IMR-90 (cell line): ENCODE results near the gene AXIN2. TPM values are rescaled to one million over a fixed set of nuclear protein-coding genes. Genes with fewer than 3 reads are reported as not detected.
A peak's percentile ranks its signal among the peaks of the same experiment; 100 is the strongest.

ENCODE experiments used
- ATAC-seq: fragments of 200-7000 bp; cut with Tn5 transposase; 2 replicates; pipeline ENCODE4 v1.9.1; 2020; ENCODE audit warnings: low read depth, mild to moderate bottlenecking, moderate library complexity
- BruUV-seq: library from RNA; stranded (reverse); fragments of 400-500 nt; replicated peaks from 2 replicates; lab custom pipeline; 2021; lab: Mats Ljungman, UMichigan
- CTCF ChIA-PET: fragments of 300-600 bp; formaldehyde crosslinking; extraction: SDS; loops from one replicate; lab custom pipeline; 2021; ENCODE audit warnings: antibody characterized with exemption; lab: Yijun Ruan, JAX
- POLR2A ChIA-PET: fragments of 300-600 bp; sonication (Branson Sonifier 250); formaldehyde crosslinking; loops from one replicate; lab custom pipeline; 2022; ENCODE audit warnings: antibody characterized with exemption; ENCODE audit not compliant: unreplicated experiment; lab: Charles Lee
- DNase-seq: peaks from one replicate; pipeline ENCODE4 v3.0.0; 2013
- H2AFZ ChIP-seq: replicated peaks from 2 replicates; pipeline ENCODE3; 2013; ENCODE audit warnings: low read length, mild to moderate bottlenecking; ENCODE audit not compliant: poor library complexity
- H2AK5ac ChIP-seq: 2 replicates; pipeline ENCODE4 v1.6.1; 2013; ENCODE audit warnings: low read depth, low read length, inconsistent platforms
- H2AK9ac ChIP-seq: replicated peaks from 2 replicates; pipeline ENCODE3; 2013; ENCODE audit warnings: mild to moderate bottlenecking, low read depth, low read length, moderate library complexity; ENCODE audit not compliant: poor library complexity
- H2BK120ac ChIP-seq: 2 replicates; pipeline ENCODE4 v1.6.1; 2013; ENCODE audit warnings: low read depth, low read length, inconsistent platforms
- H2BK15ac ChIP-seq: 3 replicates; pipeline ENCODE4 v1.6.1; 2013; ENCODE audit warnings: low read depth, low read length, inconsistent platforms
- H2BK20ac ChIP-seq: 2 replicates; pipeline ENCODE4 v1.6.1; 2013; ENCODE audit warnings: low read depth, mild to moderate bottlenecking, inconsistent platforms, low read length, moderate library complexity
- H2BK5ac ChIP-seq: 2 replicates; pipeline ENCODE4 v1.6.1; 2013; ENCODE audit warnings: mild to moderate bottlenecking, low read depth, low read length, inconsistent platforms; ENCODE audit not compliant: poor library complexity, severe bottlenecking
- H3K14ac ChIP-seq: replicated peaks from 2 replicates; pipeline ENCODE4 v1.6.1; 2013; ENCODE audit warnings: low read depth, low read length, inconsistent platforms
- H3K18ac ChIP-seq: 2 replicates; pipeline ENCODE4 v1.6.1; 2013; ENCODE audit warnings: low read depth, low read length, control low read depth
- H3K23ac ChIP-seq: 2 replicates; pipeline ENCODE4 v1.6.1; 2013; ENCODE audit warnings: low read depth, low read length, inconsistent platforms
- H3K27ac ChIP-seq: 2 replicates; pipeline ENCODE4 v1.5.1; 2013; ENCODE audit warnings: mild to moderate bottlenecking, control low read depth, low read length; ENCODE audit not compliant: insufficient read depth
- H3K27me3 ChIP-seq: 2 replicates; pipeline ENCODE4 v1.6.1; 2013; ENCODE audit warnings: low read length; ENCODE audit not compliant: control insufficient read depth, insufficient read depth
- H3K36me3 ChIP-seq: 2 replicates; pipeline ENCODE4 v1.6.1; 2013; ENCODE audit warnings: low read length, mixed read lengths; ENCODE audit not compliant: control insufficient read depth, insufficient read depth
- H3K4ac ChIP-seq: 2 replicates; pipeline ENCODE4 v1.6.1; 2013; ENCODE audit warnings: low read depth, low read length, inconsistent platforms
- H3K4me1 ChIP-seq: 2 replicates; pipeline ENCODE4 v1.6.1; 2013; ENCODE audit warnings: low read length, mixed read lengths; ENCODE audit not compliant: control insufficient read depth, insufficient read depth
- H3K4me2 ChIP-seq: 2 replicates; pipeline ENCODE4 v1.6.1; 2013; ENCODE audit warnings: low read depth, mild to moderate bottlenecking, control low read depth, low read length, moderate library complexity
- H3K4me3 ChIP-seq: 2 replicates; pipeline ENCODE4 v1.5.1; 2013; ENCODE audit warnings: low read depth, mild to moderate bottlenecking, control low read depth, low read length, moderate library complexity; ENCODE audit not compliant: insufficient read depth
- H3K56ac ChIP-seq: 2 replicates; pipeline ENCODE4 v1.6.1; 2013; ENCODE audit warnings: low read length, inconsistent platforms; ENCODE audit not compliant: insufficient read depth; ENCODE audit errors: extremely low read depth
- H3K79me1 ChIP-seq, 2 experiments: 2 replicates each; pipeline ENCODE4 v1.6.1; 2013; ENCODE audit warnings: low read length in 2 of 2, inconsistent platforms in 1 of 2, low read depth in 1 of 2
- H3K9ac ChIP-seq: 2 replicates; pipeline ENCODE4 v1.6.1; 2013; ENCODE audit warnings: low read depth, low read length, control low read depth
- H3K9me1 ChIP-seq: 2 replicates; pipeline ENCODE4 v1.6.1; 2013; ENCODE audit warnings: low read length, inconsistent platforms; ENCODE audit not compliant: insufficient read depth
- H3K9me3 ChIP-seq: 2 replicates; pipeline ENCODE4 v1.6.1; 2013; ENCODE audit warnings: low read length; ENCODE audit not compliant: control insufficient read depth, insufficient read depth
- H4K20me1 ChIP-seq: 2 replicates; pipeline ENCODE4 v1.6.1; 2013; ENCODE audit warnings: low read length, inconsistent platforms; ENCODE audit not compliant: insufficient read depth
- H4K5ac ChIP-seq: 2 replicates; pipeline ENCODE4 v1.6.1; 2013; ENCODE audit warnings: mild to moderate bottlenecking, low read depth, low read length, control low read depth
- H4K8ac ChIP-seq, 2 experiments: 2 replicates each; pipeline ENCODE4 v1.6.1; 2013; ENCODE audit warnings: low read depth in 2 of 2, low read length in 2 of 2, control low read depth in 1 of 2, inconsistent platforms in 1 of 2
- H4K91ac ChIP-seq: 2 replicates; pipeline ENCODE4 v1.6.1; 2013; ENCODE audit warnings: low read depth, low read length, inconsistent platforms; ENCODE audit not compliant: insufficient read depth
- CEBPB ChIP-seq: IDR thresholded peaks from 2 replicates; pipeline ENCODE4 v1.6.1; 2012; ENCODE audit warnings: low read depth, low read length, improper control_type of control experiment
- MAFK ChIP-seq: IDR thresholded peaks from 2 replicates; pipeline ENCODE4 v1.6.1; 2012; ENCODE audit warnings: low read depth, low read length, improper control_type of control experiment
- MAZ ChIP-seq: IDR thresholded peaks from 2 replicates; pipeline ENCODE4 v1.6.1; 2012; ENCODE audit warnings: low read depth, mild to moderate bottlenecking, low read length, improper control_type of control experiment, moderate library complexity, borderline replicate concordance
- NFE2L2 ChIP-seq: fragments of 150-350 bp; IDR thresholded peaks from 2 replicates; pipeline ENCODE4 v1.6.1; 2016; ENCODE audit warnings: low read depth, mild to moderate bottlenecking, low read length
- POLR2A ChIP-seq: IDR thresholded peaks from 2 replicates; pipeline ENCODE4 v1.6.1; 2012; ENCODE audit warnings: mild to moderate bottlenecking, low read depth, low read length
- RAD21 ChIP-seq: IDR thresholded peaks from 2 replicates; pipeline ENCODE4 v1.6.1; 2012; ENCODE audit warnings: low read length, improper control_type of control experiment
- USF2 ChIP-seq: fragments of 150-350 bp; IDR thresholded peaks from 2 replicates; pipeline ENCODE4 v1.6.1; 2017; ENCODE audit warnings: mild to moderate bottlenecking, antibody characterized with exemption, low read length, low read depth
- WGBS, 2 experiments: methylation state at CpG; one replicate each; pipeline versions ENCODE4 v1.1.5 to v1.1.7; 2013; ENCODE audit warnings: missing lambda C conversion rate in 2 of 2; ENCODE audit not compliant: insufficient read length in 1 of 2; ENCODE audit errors: extremely low coverage in 2 of 2; 5-methylcytosine and 5-hydroxymethylcytosine counted together
- dilution Hi-C: fragments of 300-500 bp; cut with HindIII; formaldehyde crosslinking; loops from one replicate; pipeline ENCODE4 v1.14.3; 2018; ENCODE audit warnings: low sequenced_read_pairs; ENCODE audit not compliant: unreplicated experiment
- in situ Hi-C: fragments of 300-500 bp; cut with MboI; formaldehyde crosslinking; loops from 3 replicates; pipeline ENCODE4 v1.14.3; 2019; ENCODE audit warnings: low sequenced_read_pairs, inconsistent platforms, mixed read lengths
- intact Hi-C: fragments of 100-400 bp; cut with micrococcal nuclease; formaldehyde crosslinking; loops from 2 replicates; pipeline ENCODE4 v1.10.0; 2022
- polyA plus RNA-seq, 3 experiments: library from polyadenylated mRNA; depleted of rRNA; stranded (reverse); fragments of >200 nt; gene quantifications; 2 replicates each; pipeline ENCODE4 v1.2.3, GENCODE V29; 2012; ENCODE audit warnings: low replicate concordance in 1 of 3
- total RNA-seq: library from RNA; depleted of rRNA; stranded (reverse); fragments of >200 nt; gene quantifications from 2 replicates; pipeline ENCODE4 v1.2.3, GENCODE V29; 2012
- TF ChIP-seq, protein P1 (sequence below): fragments of 150-350 bp; IDR thresholded peaks from 2 replicates; pipeline ENCODE4 v1.6.1; 2016; ENCODE audit warnings: low read depth, mild to moderate bottlenecking, low read length, moderate library complexity, borderline replicate concordance

The AXIN2 gene
- total and polyA plus RNA-seq, 2 of the 4 experiments (the other 2 are of a cell fraction) = 0.91 to 1.8 TPM

- in situ Hi-C loops (no loop called here), intact Hi-C loops (no loop called here), dilution Hi-C loops (no loop called here)
- ATAC-seq (peak; percentile 28), DNase-seq (no peak)
- Histone ChIP-seq H3K27me3 (peaks cover 10% of the 10 kb centered on the region), H3K4me2 (no peak overlapping the region), H4K20me1 (no peaks in the 10 kb centered on the region), H4K8ac (no peak overlapping the region), H2AFZ (no peak overlapping the region), H3K56ac (no peak overlapping the region), H3K9me1 (peaks cover 2% of the 10 kb centered on the region; the same call in 1 of the 2 replicates), H3K79me1 (no peaks in the 10 kb centered on the region), H3K27ac (no peak overlapping the region), H3K4ac (no peak overlapping the region), H3K9me3 (peaks cover 2% of the 10 kb centered on the region; the same call in 1 of the 2 replicates), H2BK5ac (no peak overlapping the region), H2BK120ac (no peak overlapping the region), H3K36me3 (no peaks in the 10 kb centered on the region), H2AK9ac (no peak overlapping the region), H3K14ac (no peak overlapping the region), H3K9ac (no peak overlapping the region), H4K91ac (no peak overlapping the region), H2AK5ac (no peak overlapping the region), H3K4me3 (no peak overlapping the region), H3K23ac (no peak overlapping the region), H3K18ac (no peak overlapping the region; the same call in 1 of the 2 replicates), H2BK15ac (no peak overlapping the region), H2BK20ac (no peak overlapping the region), H4K5ac (no peak overlapping the region), H3K4me1 (peaks cover 6% of the 10 kb centered on the region; the same call in 1 of the 2 replicates)
- ChIA-PET POLR2A (no interaction called here), CTCF (no interaction called here)
- BruUV-seq = no TSS peak
- WGBS, 2 experiments = 0% methylated on average over 1 of the region's 6 CpGs; no CpG with 5 or more reads in 1 of the 2 experiments
- TF ChIP-seq MAFK (no peak), RAD21 (no peak), USF2 (no peak), CEBPB (no peak), POLR2A (no peak), NFE2L2 (no peak), MAZ (no peak)
- TF ChIP-seq, protein P1, sequence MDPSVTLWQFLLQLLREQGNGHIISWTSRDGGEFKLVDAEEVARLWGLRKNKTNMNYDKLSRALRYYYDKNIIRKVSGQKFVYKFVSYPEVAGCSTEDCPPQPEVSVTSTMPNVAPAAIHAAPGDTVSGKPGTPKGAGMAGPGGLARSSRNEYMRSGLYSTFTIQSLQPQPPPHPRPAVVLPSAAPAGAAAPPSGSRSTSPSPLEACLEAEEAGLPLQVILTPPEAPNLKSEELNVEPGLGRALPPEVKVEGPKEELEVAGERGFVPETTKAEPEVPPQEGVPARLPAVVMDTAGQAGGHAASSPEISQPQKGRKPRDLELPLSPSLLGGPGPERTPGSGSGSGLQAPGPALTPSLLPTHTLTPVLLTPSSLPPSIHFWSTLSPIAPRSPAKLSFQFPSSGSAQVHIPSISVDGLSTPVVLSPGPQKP = no peak
Observed at GRCh38 chr17:65515512-65515911, 45.9 kb downstream of the AXIN2 start.
